Measurements from ENCODE around the gene PRKCB. TPM values are rescaled to one million over a fixed set of nuclear protein-coding genes. Genes with fewer than 3 reads are reported as not detected.
"Not testable (repeated sequence)": the region's sequence is repeated elsewhere in the genome, so short reads cannot be mapped to it uniquely, and the experiment has no call there.

Gene PRKCB
- total RNA-seq, 3 donors from 2014 or later: 1.3 to 5.3 (median 4.7) TPM

GRCh38 chr16:24101431-24101830 lies 265.6 kb downstream of the PRKCB start:
- no peak for DNase-seq (ENCODE audit: low spot score in 2 of 2)
- H3K9me3 ChIP-seq: no peaks in the 10 kb centered on the region
- intact Hi-C loops (cut with DNase I; ENCODE audit: low total_unique reads): no loop called here
- TF ChIP-seq POLR2A (IDR thresholded peaks at IDR 0.05) (no peak), POLR2AphosphoS5 (IDR thresholded peaks at IDR 0.05) (no peak)
- TF ChIP-seq, protein P1, sequence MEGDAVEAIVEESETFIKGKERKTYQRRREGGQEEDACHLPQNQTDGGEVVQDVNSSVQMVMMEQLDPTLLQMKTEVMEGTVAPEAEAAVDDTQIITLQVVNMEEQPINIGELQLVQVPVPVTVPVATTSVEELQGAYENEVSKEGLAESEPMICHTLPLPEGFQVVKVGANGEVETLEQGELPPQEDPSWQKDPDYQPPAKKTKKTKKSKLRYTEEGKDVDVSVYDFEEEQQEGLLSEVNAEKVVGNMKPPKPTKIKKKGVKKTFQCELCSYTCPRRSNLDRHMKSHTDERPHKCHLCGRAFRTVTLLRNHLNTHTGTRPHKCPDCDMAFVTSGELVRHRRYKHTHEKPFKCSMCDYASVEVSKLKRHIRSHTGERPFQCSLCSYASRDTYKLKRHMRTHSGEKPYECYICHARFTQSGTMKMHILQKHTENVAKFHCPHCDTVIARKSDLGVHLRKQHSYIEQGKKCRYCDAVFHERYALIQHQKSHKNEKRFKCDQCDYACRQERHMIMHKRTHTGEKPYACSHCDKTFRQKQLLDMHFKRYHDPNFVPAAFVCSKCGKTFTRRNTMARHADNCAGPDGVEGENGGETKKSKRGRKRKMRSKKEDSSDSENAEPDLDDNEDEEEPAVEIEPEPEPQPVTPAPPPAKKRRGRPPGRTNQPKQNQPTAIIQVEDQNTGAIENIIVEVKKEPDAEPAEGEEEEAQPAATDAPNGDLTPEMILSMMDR (IDR thresholded peaks at IDR 0.05): no peak
- no peaks in the 10 kb centered on the region for H3K27me3 ChIP-seq
- no peak overlapping the region for H3K27ac ChIP-seq
- H3K4me3 ChIP-seq: no peak overlapping the region
- no peaks in the 10 kb centered on the region for H3K4me1 ChIP-seq
- no peaks in the 10 kb centered on the region for H3K36me3 ChIP-seq

DNA sequence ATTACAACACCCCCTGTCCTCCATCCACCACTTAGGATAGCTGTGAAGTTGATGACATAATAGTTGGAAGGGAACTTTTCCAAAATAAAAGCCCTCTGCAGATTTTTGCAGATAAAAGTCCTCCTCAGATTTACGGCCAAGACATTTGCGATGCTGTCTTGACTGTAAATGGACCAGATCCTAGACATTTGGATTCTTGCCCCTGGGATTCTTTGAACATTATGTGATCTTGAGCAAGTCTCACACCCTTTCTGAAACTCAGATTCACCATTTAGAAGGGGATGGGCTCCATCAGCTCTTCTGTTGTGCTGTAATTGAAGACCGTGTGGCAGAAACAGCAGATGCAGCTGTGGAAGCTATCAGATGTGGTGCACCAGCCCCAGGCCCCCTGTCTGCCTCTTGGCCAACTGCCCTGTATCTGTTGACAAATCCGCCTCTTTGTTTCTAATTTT lies 266.5 kb downstream of the PRKCB start:
- TF ChIP-seq, protein P1 (IDR thresholded peaks at IDR 0.05): no peak
- no peak for TF ChIP-seq POLR2AphosphoS5 (IDR thresholded peaks at IDR 0.05)
- no peak for TF ChIP-seq POLR2A (IDR thresholded peaks at IDR 0.05)
- no peaks in the 10 kb centered on the region for H3K27me3 ChIP-seq
- no peak overlapping the region for H3K4me3 ChIP-seq
- DNase-seq (ENCODE audit: low spot score in 2 of 2): no peak
- no peak overlapping the region for H3K27ac ChIP-seq
- H3K36me3 ChIP-seq: no peaks in the 10 kb centered on the region
- H3K9me3 ChIP-seq: no peaks in the 10 kb centered on the region
- intact Hi-C loops (cut with DNase I; ENCODE audit: low total_unique reads): no loop called here
- H3K4me1 ChIP-seq: no peaks in the 10 kb centered on the region

- DNase-seq (ENCODE audit: low spot score in 2 of 2); H3K9me3 ChIP-seq; intact Hi-C loops (cut with DNase I; ENCODE audit: low total_unique reads); H3K4me3 ChIP-seq; H3K4me1 ChIP-seq; H3K27me3 ChIP-seq; H3K36me3 ChIP-seq; H3K27ac ChIP-seq: not testable (repeated sequence)
Measured at GRCh38 chr16:24105471-24105870, 269.7 kb downstream of the PRKCB start.

- H3K4me1 ChIP-seq; H3K27me3 ChIP-seq; DNase-seq (ENCODE audit: low spot score in 2 of 2); intact Hi-C loops (cut with DNase I; ENCODE audit: low total_unique reads); H3K4me3 ChIP-seq; H3K9me3 ChIP-seq; H3K27ac ChIP-seq; H3K36me3 ChIP-seq: not testable (repeated sequence)
Measured at GRCh38 chr16:24108090-24108489, 272.3 kb downstream of the PRKCB start.

- intact Hi-C loops (cut with DNase I; ENCODE audit: low total_unique reads): no loop called here
- TF ChIP-seq POLR2A (IDR thresholded peaks at IDR 0.05) (no peak), POLR2AphosphoS5 (IDR thresholded peaks at IDR 0.05) (no peak)
- TF ChIP-seq, protein P1 (IDR thresholded peaks at IDR 0.05): no peak
- H3K36me3 ChIP-seq: no peaks in the 10 kb centered on the region
- no peak for DNase-seq (ENCODE audit: low spot score in 2 of 2)
- H3K27ac ChIP-seq: no peak overlapping the region
- H3K27me3 ChIP-seq: no peaks in the 10 kb centered on the region
- no peaks in the 10 kb centered on the region for H3K9me3 ChIP-seq
- H3K4me1 ChIP-seq: no peaks in the 10 kb centered on the region
- H3K4me3 ChIP-seq: no peak overlapping the region
Measured at GRCh38 chr16:24111724-24112302, 276.0 kb downstream of the PRKCB start.

DNA sequence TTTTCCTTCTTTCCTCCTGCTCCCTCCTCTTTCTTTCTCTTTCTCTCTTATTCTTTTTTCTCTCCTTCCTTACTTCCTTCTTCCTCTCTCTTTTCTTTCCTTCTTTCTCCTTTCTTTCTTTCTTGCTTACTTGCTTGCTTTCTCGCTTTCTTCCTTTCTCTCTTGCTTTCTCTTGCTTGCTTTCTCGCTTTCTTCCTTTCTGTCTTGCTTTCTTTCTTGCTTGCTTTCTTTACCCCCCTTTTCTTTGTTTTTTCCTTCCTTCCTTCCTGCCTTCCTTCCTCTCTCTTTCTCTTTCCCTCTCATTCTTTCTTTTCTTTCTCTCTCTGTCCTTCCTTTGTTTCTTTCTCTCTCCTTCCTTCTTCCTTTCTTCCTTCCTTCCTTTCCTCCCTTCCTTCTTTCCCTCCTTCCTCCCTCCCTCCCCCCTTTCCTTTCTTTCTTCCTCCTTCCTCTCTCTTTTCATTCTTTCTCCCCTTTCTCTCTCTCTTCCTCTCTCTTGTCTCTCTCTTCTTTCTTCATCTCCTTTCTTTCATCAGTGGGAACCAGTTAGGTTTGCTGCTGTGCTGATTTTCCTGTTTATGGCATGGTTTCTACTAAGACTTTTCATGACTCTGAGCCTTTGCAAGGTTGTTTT lies 277.4 kb downstream of the PRKCB start:
- TF ChIP-seq, protein P1 (IDR thresholded peaks at IDR 0.05): no peak
- TF ChIP-seq POLR2A (IDR thresholded peaks at IDR 0.05) (no peak), POLR2AphosphoS5 (IDR thresholded peaks at IDR 0.05) (no peak)
- Histone ChIP-seq H3K36me3 (no peaks in the 10 kb centered on the region), H3K27ac (no peak overlapping the region), H3K27me3 (peaks cover 0 to 7% of the 10 kb centered on the region in 2 donors), H3K4me3 (no peak overlapping the region), H3K9me3 (no peaks in the 10 kb centered on the region), H3K4me1 (no peaks in the 10 kb centered on the region)
- intact Hi-C loops (cut with DNase I; ENCODE audit: low total_unique reads): no loop called here
- no peak for DNase-seq (ENCODE audit: low spot score in 2 of 2)
